Neural cell (in vitro differentiated cells): Measurements from ENCODE around the gene CCDC152. TPM values are rescaled to one million over a fixed set of nuclear protein-coding genes. Genes with fewer than 3 reads are reported as not detected.

Source experiments
- H2AFZ ChIP-seq: fragments of 200-600, 300-800 bp; sonication (generic), shearing (Covaris generic); 2 replicates; pipeline ENCODE4 v1.6.0; 2014; ENCODE audit warnings: low read depth, mild to moderate bottlenecking, antibody characterized with exemption, low read length, moderate library complexity
- H3F3A ChIP-seq: fragments of 200-600 bp; shearing (Covaris generic); 2 replicates; pipeline ENCODE4 v1.6.1; 2016; ENCODE audit warnings: mild to moderate bottlenecking, moderate library complexity, mixed read lengths, antibody characterized with exemption, low read length; ENCODE audit not compliant: insufficient read depth, poor library complexity, severe bottlenecking
- H3K27ac ChIP-seq: fragments of 200-600, 300-800 bp; sonication (generic), shearing (Covaris generic); 2 replicates; pipeline ENCODE4 v1.5.1; 2014; ENCODE audit warnings: mild to moderate bottlenecking, low read length, moderate library complexity
- H3K27me3 ChIP-seq: fragments of 300-800, 200-600 bp; sonication (generic), shearing (Covaris generic); 2 replicates; pipeline ENCODE4 v1.6.0; 2014; ENCODE audit warnings: mild to moderate bottlenecking, low read depth, low read length, moderate library complexity; ENCODE audit not compliant: insufficient read depth
- H3K36me3 ChIP-seq: fragments of 300-800, 200-600 bp; sonication (generic), shearing (Covaris generic); 2 replicates; pipeline ENCODE4 v1.5.1; 2014; ENCODE audit warnings: mild to moderate bottlenecking, antibody characterized with exemption, low read length, moderate library complexity; ENCODE audit not compliant: insufficient read depth
- H3K4me2 ChIP-seq: fragments of 300-800, 200-600 bp; sonication (generic), shearing (Covaris generic); 2 replicates; pipeline ENCODE4 v1.6.0; 2014; ENCODE audit warnings: mild to moderate bottlenecking, low read length
- H3K4me3 ChIP-seq: fragments of 300-800, 200-600 bp; sonication (generic), shearing (Covaris generic); 2 replicates; pipeline ENCODE4 v1.5.1; 2014; ENCODE audit warnings: mild to moderate bottlenecking, low read length, moderate library complexity
- H3K79me2 ChIP-seq: fragments of 200-600 bp; shearing (Covaris generic); replicated peaks from 2 replicates; pipeline ENCODE4 v1.6.0; 2014; ENCODE audit warnings: mild to moderate bottlenecking, low read length, moderate library complexity; ENCODE audit not compliant: insufficient read depth
- H3K9ac ChIP-seq: fragments of 300-800, 200-600 bp; sonication (generic), shearing (Covaris generic); 2 replicates; pipeline ENCODE4 v1.6.1; 2016; ENCODE audit warnings: mild to moderate bottlenecking, low read length, mixed read lengths
- H3K9me2 ChIP-seq: fragments of 200-600 bp; shearing (Covaris generic); 2 replicates; pipeline ENCODE4 v1.6.1; 2016; ENCODE audit warnings: mild to moderate bottlenecking, low read length, mixed read lengths; ENCODE audit not compliant: insufficient read depth
- H3K9me3 ChIP-seq: fragments of 200-600, 300-800 bp; sonication (generic), shearing (Covaris generic); 2 replicates; pipeline ENCODE4 v1.6.1; 2016; ENCODE audit warnings: mild to moderate bottlenecking, mixed run types, low read length, moderate library complexity, mixed read lengths
- H4K20me1 ChIP-seq: fragments of 200-600 bp; shearing (Covaris generic); 2 replicates; pipeline ENCODE4 v1.6.1; 2016; ENCODE audit warnings: mild to moderate bottlenecking, mixed run types; ENCODE audit not compliant: insufficient read depth
- EP300 ChIP-seq: fragments of 450-650 bp; conservative IDR thresholded peaks from 2 replicates; pipeline ENCODE4 v1.6.1; 2014; ENCODE audit warnings: antibody characterized with exemption, mild to moderate bottlenecking, moderate library complexity; ENCODE audit not compliant: poor library complexity, severe bottlenecking
- EZH2 ChIP-seq: fragments of 200-600, 300-800 bp; shearing (Covaris generic), sonication (generic); IDR thresholded peaks from 2 replicates; pipeline ENCODE4 v1.6.1; 2014; ENCODE audit warnings: antibody characterized with exemption, low read length, borderline replicate concordance, mild to moderate bottlenecking; ENCODE audit not compliant: insufficient read depth, poor library complexity, severe bottlenecking
- MXI1 ChIP-seq: fragments of 450-650 bp; conservative IDR thresholded peaks from 2 replicates; pipeline ENCODE4 v1.6.1; 2014; ENCODE audit warnings: antibody characterized with exemption, mild to moderate bottlenecking; ENCODE audit not compliant: poor library complexity, severe bottlenecking
- POLR2AphosphoS5 ChIP-seq: IDR thresholded peaks from 2 replicates; pipeline ENCODE4 v1.6.1; 2012
- RAD21 ChIP-seq: fragments of 450-650 bp; conservative IDR thresholded peaks from 2 replicates; pipeline ENCODE4 v1.6.1; 2014; ENCODE audit warnings: antibody characterized with exemption, mild to moderate bottlenecking, moderate library complexity
- SMC3 ChIP-seq: fragments of 450-650 bp; conservative IDR thresholded peaks from 2 replicates; pipeline ENCODE4 v1.6.1; 2014; ENCODE audit warnings: antibody characterized with exemption, mild to moderate bottlenecking, moderate library complexity; ENCODE audit not compliant: poor library complexity
- TAF1 ChIP-seq: IDR thresholded peaks from 2 replicates; pipeline ENCODE4 v1.6.1; 2012; ENCODE audit warnings: low read depth
- polyA plus RNA-seq: library from polyadenylated mRNA; depleted of rRNA; stranded (reverse); fragments of >200 nt; gene quantifications from 2 replicates; pipeline ENCODE4 v1.2.3, GENCODE V29; 2014
- TF ChIP-seq, protein P1 (sequence below): IDR thresholded peaks from 2 replicates; pipeline ENCODE4 v1.6.1; 2012; ENCODE audit warnings: borderline replicate concordance
- TF ChIP-seq, protein P2 (sequence below): fragments of 450-650 bp; IDR thresholded peaks from 2 replicates; pipeline ENCODE4 v1.5.1; 2014; ENCODE audit warnings: antibody characterized with exemption, mild to moderate bottlenecking, moderate library complexity; ENCODE audit not compliant: poor library complexity, severe bottlenecking

CCDC152 gene
- polyA plus RNA-seq, 1 donor from 2014 or later = 0.87 TPM

DNA sequence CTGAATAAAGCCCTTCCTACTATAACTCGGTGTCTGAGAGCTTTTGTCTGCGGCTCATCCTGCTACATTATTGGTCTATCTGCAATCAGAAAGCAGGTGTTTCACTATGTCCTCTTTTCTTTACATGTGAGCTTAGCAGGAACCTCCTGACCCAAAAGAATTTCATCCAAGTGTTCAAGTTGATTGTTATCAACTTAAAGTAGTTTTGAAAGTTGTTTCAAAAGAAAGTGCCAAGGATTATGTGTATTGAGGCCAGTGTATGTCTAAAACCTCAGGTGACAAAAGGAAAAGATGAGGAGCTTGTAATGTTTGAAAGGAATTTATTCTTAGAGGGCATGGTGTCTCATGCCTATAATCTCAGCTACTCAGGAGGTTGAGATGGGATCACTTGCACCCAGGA is 63.1 kb downstream of the CCDC152 start:
- no peak overlapping the region for H3K27ac ChIP-seq
- H3K4me3 ChIP-seq = no peak overlapping the region
- no peaks in the 10 kb centered on the region for H4K20me1 ChIP-seq
- no peaks in the 10 kb centered on the region for H3K9me3 ChIP-seq
- no peak overlapping the region for H2AFZ ChIP-seq
- H3K9ac ChIP-seq = no peak overlapping the region
- no peaks in the 10 kb centered on the region for H3F3A ChIP-seq
- no peaks in the 10 kb centered on the region for H3K36me3 ChIP-seq
- no peak overlapping the region for H3K4me2 ChIP-seq
- H3K27me3 ChIP-seq = no peaks in the 10 kb centered on the region
- TF ChIP-seq RAD21 (no peak), SMC3 (no peak), EZH2 (no peak), TAF1 (no peak), POLR2AphosphoS5 (no peak), MXI1 (no peak), EP300 (no peak)
- TF ChIP-seq, protein P1, sequence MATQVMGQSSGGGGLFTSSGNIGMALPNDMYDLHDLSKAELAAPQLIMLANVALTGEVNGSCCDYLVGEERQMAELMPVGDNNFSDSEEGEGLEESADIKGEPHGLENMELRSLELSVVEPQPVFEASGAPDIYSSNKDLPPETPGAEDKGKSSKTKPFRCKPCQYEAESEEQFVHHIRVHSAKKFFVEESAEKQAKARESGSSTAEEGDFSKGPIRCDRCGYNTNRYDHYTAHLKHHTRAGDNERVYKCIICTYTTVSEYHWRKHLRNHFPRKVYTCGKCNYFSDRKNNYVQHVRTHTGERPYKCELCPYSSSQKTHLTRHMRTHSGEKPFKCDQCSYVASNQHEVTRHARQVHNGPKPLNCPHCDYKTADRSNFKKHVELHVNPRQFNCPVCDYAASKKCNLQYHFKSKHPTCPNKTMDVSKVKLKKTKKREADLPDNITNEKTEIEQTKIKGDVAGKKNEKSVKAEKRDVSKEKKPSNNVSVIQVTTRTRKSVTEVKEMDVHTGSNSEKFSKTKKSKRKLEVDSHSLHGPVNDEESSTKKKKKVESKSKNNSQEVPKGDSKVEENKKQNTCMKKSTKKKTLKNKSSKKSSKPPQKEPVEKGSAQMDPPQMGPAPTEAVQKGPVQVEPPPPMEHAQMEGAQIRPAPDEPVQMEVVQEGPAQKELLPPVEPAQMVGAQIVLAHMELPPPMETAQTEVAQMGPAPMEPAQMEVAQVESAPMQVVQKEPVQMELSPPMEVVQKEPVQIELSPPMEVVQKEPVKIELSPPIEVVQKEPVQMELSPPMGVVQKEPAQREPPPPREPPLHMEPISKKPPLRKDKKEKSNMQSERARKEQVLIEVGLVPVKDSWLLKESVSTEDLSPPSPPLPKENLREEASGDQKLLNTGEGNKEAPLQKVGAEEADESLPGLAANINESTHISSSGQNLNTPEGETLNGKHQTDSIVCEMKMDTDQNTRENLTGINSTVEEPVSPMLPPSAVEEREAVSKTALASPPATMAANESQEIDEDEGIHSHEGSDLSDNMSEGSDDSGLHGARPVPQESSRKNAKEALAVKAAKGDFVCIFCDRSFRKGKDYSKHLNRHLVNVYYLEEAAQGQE = no peak
- TF ChIP-seq, protein P2, sequence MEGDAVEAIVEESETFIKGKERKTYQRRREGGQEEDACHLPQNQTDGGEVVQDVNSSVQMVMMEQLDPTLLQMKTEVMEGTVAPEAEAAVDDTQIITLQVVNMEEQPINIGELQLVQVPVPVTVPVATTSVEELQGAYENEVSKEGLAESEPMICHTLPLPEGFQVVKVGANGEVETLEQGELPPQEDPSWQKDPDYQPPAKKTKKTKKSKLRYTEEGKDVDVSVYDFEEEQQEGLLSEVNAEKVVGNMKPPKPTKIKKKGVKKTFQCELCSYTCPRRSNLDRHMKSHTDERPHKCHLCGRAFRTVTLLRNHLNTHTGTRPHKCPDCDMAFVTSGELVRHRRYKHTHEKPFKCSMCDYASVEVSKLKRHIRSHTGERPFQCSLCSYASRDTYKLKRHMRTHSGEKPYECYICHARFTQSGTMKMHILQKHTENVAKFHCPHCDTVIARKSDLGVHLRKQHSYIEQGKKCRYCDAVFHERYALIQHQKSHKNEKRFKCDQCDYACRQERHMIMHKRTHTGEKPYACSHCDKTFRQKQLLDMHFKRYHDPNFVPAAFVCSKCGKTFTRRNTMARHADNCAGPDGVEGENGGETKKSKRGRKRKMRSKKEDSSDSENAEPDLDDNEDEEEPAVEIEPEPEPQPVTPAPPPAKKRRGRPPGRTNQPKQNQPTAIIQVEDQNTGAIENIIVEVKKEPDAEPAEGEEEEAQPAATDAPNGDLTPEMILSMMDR = no peak
- H3K79me2 ChIP-seq = no peaks in the 10 kb centered on the region
- H3K9me2 ChIP-seq = no peaks in the 10 kb centered on the region

DNA sequence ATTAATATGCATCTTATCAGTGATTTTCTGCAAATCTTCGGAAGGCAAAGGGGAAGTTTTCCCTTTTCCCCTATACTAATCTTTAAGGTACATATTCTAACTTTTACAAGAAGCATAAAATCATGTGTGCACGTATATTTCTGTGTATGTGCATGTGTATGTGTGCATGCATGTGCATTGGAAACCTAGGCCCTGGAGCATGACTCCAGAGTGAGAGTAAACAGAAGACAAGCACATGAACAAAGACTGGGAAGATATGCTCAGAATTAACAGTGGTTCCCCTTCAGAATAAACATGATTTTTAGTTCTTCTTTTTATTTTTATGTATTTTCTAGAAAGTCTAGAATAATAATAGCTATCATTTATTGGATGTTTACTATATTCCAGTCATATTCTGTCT is 65.9 kb downstream of the CCDC152 start:
- H3F3A ChIP-seq = no peaks in the 10 kb centered on the region
- H2AFZ ChIP-seq = no peak overlapping the region
- no peak overlapping the region for H3K27ac ChIP-seq
- no peaks in the 10 kb centered on the region for H4K20me1 ChIP-seq
- no peaks in the 10 kb centered on the region for H3K36me3 ChIP-seq
- no peaks in the 10 kb centered on the region for H3K27me3 ChIP-seq
- TF ChIP-seq SMC3 (no peak), POLR2AphosphoS5 (no peak), TAF1 (no peak), EP300 (no peak), MXI1 (no peak), RAD21 (no peak), EZH2 (no peak)
- TF ChIP-seq, protein P1 = no peak
- TF ChIP-seq, protein P2 = no peak
- H3K4me3 ChIP-seq = no peak overlapping the region
- H3K9ac ChIP-seq = no peak overlapping the region
- H3K4me2 ChIP-seq = no peak overlapping the region
- H3K9me2 ChIP-seq = no peaks in the 10 kb centered on the region
- no peaks in the 10 kb centered on the region for H3K79me2 ChIP-seq
- H3K9me3 ChIP-seq = no peaks in the 10 kb centered on the region
